ENCODE data around the gene MACROD2.

- TF ChIP-seq CTCF (IDR thresholded peaks at IDR 0.05; ENCODE audit: insufficient read depth, low read length, poor library complexity, severe bottlenecking) = no peak
- TF ChIP-seq EZH2phosphoT487 (conservative IDR thresholded peaks at IDR 0.05; ENCODE audit: low read length) = no peak
Measured at GRCh38 chr20:15565786-15566185, 1570.5 kb downstream of the MACROD2 start.
